Spleen (tissue), 7 donors: Measurements from ENCODE around the gene PTER.

Experiments used
- CTCF ChIP-seq, 11 experiments: fragments of 200-600 bp in 7 of 11; fragments of 450-650 bp in 4 of 11; sonication (generic) in 4 of 11; IDR thresholded peaks in 8 of 11; conservative IDR thresholded peaks in 3 of 11; 1 replicate in 7 of 11; 2 replicates in 4 of 11; pipeline versions ENCODE4 v1.4.0 to v1.8.0; 2016 to 2021; ENCODE audit warnings: antibody characterized with exemption in 11 of 11, inconsistent platforms in 4 of 11, mild to moderate bottlenecking in 1 of 11
- POLR2A ChIP-seq, 3 donors: fragments of 450-650 bp; IDR thresholded peaks; one replicate each; pipeline ENCODE4 v1.5.1; 2017; ENCODE audit warnings: antibody characterized with exemption in 3 of 3, mild to moderate bottlenecking in 1 of 3
- donor health status: DM: no; HTN: no; CAD: no; lungs with moderate emphysema.
- donor health status: DM: no; HTN: no; CAD: no.
- donor health status: DM: no; HTN: no; CAD: no.

- TF ChIP-seq CTCF (IDR thresholded peaks at IDR 0.05 in 8 of 11, conservative IDR thresholded peaks at IDR 0.05 in 3 of 11) (no peak), POLR2A (IDR thresholded peaks at IDR 0.05) (no peak)
These were observed 126.1 kb downstream of the PTER start for GRCh38 chr10:16562891-16563290.
